ENCODE measurements around the gene EID2B. TPM values are rescaled to one million over a fixed set of nuclear protein-coding genes. Genes with fewer than 3 reads are reported as not detected.

EID2B gene
- total RNA-seq, 1 donor, result 5.1 TPM

DNA sequence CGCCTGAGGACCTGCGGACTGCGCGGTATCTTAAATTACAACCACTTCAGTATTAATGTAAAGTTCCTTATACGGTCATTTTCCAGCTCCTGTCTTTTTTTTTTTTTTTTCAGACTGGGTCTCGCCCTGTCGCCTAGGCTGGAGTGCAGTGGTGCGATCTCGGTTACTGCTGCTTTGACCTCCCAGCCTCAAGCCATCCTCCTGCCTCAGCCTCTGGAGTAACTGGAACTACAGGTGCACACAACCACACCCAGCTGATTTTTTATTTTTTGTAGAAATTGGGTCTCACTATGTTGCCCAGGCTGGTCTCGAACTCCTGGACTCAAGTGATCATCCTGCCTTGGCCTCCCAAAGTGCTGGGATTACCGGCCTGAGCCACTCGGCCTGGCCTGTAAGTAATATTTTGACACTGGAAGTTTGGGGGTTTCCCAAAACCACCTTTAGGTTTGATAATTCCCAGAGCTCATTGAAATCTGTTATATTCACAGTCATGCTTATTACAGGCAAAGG, 406 bp upstream of the EID2B start:
- peak overlapping the region; percentile 98 for H3K4me2 ChIP-seq (ENCODE audit: insufficient read depth, low read length)

DNA sequence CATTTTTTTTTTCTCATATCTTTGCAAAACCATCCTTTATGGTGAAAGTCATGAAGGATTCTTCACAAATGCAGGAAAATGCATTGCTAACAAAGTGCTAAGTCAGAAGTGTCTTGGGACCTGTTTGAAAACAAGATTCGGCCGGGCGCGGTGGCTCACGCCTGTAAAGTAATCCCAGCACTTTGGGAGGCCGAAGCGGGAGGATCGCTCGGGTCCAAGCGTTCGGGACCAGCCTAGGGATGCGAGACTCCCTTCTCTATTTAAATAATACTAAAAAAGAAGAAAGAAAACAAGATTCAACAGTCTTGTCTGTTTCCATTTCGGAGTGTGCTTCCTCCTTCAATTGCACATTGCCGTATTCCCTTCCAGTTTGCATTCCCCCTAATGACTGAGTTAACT, 819 bp downstream of the EID2B start:
- Histone ChIP-seq H3K27me3 (ENCODE audit: insufficient read depth, low read length) (no peaks in the 10 kb centered on the region), H2AFZ (ENCODE audit: low read length) (peak overlapping the region; percentile 95), H3K4me1 (ENCODE audit: insufficient read depth, low read length) (peaks cover 4% of the 10 kb centered on the region), H3K79me2 (ENCODE audit: insufficient read depth, low read length) (peaks cover 31% of the 10 kb centered on the region), H3K4me3 (ENCODE audit: insufficient read depth, low read length) (peak overlapping the region; percentile 96), H3K9me3 (ENCODE audit: low read depth, low read length) (no peaks in the 10 kb centered on the region), H3K36me3 (ENCODE audit: insufficient read depth, low read length) (no peaks in the 10 kb centered on the region), H4K20me1 (ENCODE audit: insufficient read depth, low read length) (peaks cover 9% of the 10 kb centered on the region), H3K27ac (ENCODE audit: low read depth, low read length) (peak overlapping the region; percentile 81), H3K4me2 (ENCODE audit: insufficient read depth, low read length) (peak overlapping the region; percentile 98)
- TF ChIP-seq, protein P1, sequence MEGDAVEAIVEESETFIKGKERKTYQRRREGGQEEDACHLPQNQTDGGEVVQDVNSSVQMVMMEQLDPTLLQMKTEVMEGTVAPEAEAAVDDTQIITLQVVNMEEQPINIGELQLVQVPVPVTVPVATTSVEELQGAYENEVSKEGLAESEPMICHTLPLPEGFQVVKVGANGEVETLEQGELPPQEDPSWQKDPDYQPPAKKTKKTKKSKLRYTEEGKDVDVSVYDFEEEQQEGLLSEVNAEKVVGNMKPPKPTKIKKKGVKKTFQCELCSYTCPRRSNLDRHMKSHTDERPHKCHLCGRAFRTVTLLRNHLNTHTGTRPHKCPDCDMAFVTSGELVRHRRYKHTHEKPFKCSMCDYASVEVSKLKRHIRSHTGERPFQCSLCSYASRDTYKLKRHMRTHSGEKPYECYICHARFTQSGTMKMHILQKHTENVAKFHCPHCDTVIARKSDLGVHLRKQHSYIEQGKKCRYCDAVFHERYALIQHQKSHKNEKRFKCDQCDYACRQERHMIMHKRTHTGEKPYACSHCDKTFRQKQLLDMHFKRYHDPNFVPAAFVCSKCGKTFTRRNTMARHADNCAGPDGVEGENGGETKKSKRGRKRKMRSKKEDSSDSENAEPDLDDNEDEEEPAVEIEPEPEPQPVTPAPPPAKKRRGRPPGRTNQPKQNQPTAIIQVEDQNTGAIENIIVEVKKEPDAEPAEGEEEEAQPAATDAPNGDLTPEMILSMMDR (IDR thresholded peaks at IDR 0.05; ENCODE audit: extremely low read depth, low read depth, low read length), result no peak
- no peak for DNase-seq (ENCODE audit: insufficient read length, low spot score, missing footprints)

More for the DNA sequence above, 406 bp upstream of the EID2B start:
- TF ChIP-seq, protein P1 (IDR thresholded peaks at IDR 0.05; ENCODE audit: extremely low read depth, low read depth, low read length), result no peak
- H3K4me3 ChIP-seq (ENCODE audit: insufficient read depth, low read length), result peak overlapping the region; percentile 96
- no peaks in the 10 kb centered on the region for H3K27me3 ChIP-seq (ENCODE audit: insufficient read depth, low read length)
- no peaks in the 10 kb centered on the region for H3K36me3 ChIP-seq (ENCODE audit: insufficient read depth, low read length)
- peaks cover 39% of the 10 kb centered on the region for H3K79me2 ChIP-seq (ENCODE audit: insufficient read depth, low read length)
- peaks cover 14% of the 10 kb centered on the region for H4K20me1 ChIP-seq (ENCODE audit: insufficient read depth, low read length)
- H2AFZ ChIP-seq (ENCODE audit: low read length), result no peak overlapping the region
- H3K27ac ChIP-seq (ENCODE audit: low read depth, low read length), result no peak overlapping the region
- H3K4me1 ChIP-seq (ENCODE audit: insufficient read depth, low read length), result peaks cover 4% of the 10 kb centered on the region
- DNase-seq (ENCODE audit: insufficient read length, low spot score, missing footprints), result no peak
- no peaks in the 10 kb centered on the region for H3K9me3 ChIP-seq (ENCODE audit: low read depth, low read length)

DNA sequence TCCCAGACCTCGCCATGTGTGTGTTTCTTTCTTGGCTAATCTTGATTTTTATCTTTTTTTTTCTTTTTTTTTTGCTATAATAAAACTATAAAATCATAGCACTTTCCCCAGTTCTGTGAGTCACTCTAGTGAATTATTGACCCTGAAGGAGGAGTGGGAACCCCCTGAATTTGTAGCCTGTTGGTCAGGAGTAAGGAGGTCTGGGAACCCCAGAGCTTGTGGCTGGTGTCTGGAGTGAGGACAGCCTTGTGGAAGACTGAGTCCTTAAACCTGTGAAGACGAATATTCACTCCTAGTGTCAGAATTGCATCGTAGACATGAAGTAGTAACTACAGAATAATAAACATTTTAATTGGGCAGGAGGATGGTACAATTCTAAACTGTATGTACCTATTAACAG, 7.4 kb downstream of the EID2B start:
- no peaks in the 10 kb centered on the region for H3K4me1 ChIP-seq (ENCODE audit: insufficient read depth, low read length)
- TF ChIP-seq, protein P1 (IDR thresholded peaks at IDR 0.05; ENCODE audit: extremely low read depth, low read depth, low read length), result no peak
- DNase-seq (ENCODE audit: insufficient read length, low spot score, missing footprints), result peak; percentile 68
- no peaks in the 10 kb centered on the region for H3K9me3 ChIP-seq (ENCODE audit: low read depth, low read length)
- no peak overlapping the region for H3K4me2 ChIP-seq (ENCODE audit: insufficient read depth, low read length)
- H3K4me3 ChIP-seq (ENCODE audit: insufficient read depth, low read length), result no peak overlapping the region
- peaks cover 7% of the 10 kb centered on the region for H3K79me2 ChIP-seq (ENCODE audit: insufficient read depth, low read length)
- no peaks in the 10 kb centered on the region for H3K27me3 ChIP-seq (ENCODE audit: insufficient read depth, low read length)
- no peak overlapping the region for H2AFZ ChIP-seq (ENCODE audit: low read length)
- H3K36me3 ChIP-seq (ENCODE audit: insufficient read depth, low read length), result no peaks in the 10 kb centered on the region
- no peaks in the 10 kb centered on the region for H4K20me1 ChIP-seq (ENCODE audit: insufficient read depth, low read length)
- H3K27ac ChIP-seq (ENCODE audit: low read depth, low read length), result no peak overlapping the region

DNA sequence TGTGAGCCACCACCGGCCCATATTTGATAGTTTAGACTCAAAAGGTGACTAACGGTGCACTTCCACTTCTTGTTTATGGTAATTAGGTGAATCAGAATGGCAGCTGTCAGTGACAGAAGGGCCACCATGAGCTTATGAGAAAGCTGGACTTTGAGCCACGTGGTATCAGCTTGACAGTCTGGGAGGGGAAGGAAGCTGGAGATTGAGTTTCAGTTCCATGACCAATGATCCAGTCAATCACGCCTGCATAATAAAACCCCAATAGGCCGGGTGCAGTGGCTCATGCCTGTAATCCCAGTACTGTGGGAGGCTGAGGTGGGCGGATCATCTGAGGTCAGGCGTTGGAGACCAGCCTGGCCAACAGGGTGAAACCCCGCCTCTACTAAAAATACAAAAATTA, 8.2 kb downstream of the EID2B start:
- DNase-seq (ENCODE audit: insufficient read length, low spot score, missing footprints), result no peak
- Histone ChIP-seq H3K4me3 (ENCODE audit: insufficient read depth, low read length) (no peak overlapping the region), H3K36me3 (ENCODE audit: insufficient read depth, low read length) (no peaks in the 10 kb centered on the region), H3K4me2 (ENCODE audit: insufficient read depth, low read length) (no peak overlapping the region), H3K27me3 (ENCODE audit: insufficient read depth, low read length) (no peaks in the 10 kb centered on the region), H3K27ac (ENCODE audit: low read depth, low read length) (no peak overlapping the region), H3K9me3 (ENCODE audit: low read depth, low read length) (no peaks in the 10 kb centered on the region), H2AFZ (ENCODE audit: low read length) (no peak overlapping the region), H4K20me1 (ENCODE audit: insufficient read depth, low read length) (no peaks in the 10 kb centered on the region), H3K79me2 (ENCODE audit: insufficient read depth, low read length) (peaks cover 2% of the 10 kb centered on the region), H3K4me1 (ENCODE audit: insufficient read depth, low read length) (no peaks in the 10 kb centered on the region)
- TF ChIP-seq, protein P1 (IDR thresholded peaks at IDR 0.05; ENCODE audit: extremely low read depth, low read depth, low read length), result no peak

Measured in osteoblast (primary cell).